Mucosa of descending colon (tissue), 3 donors: ENCODE results near the gene ZNF275. TPM values are rescaled to one million over a fixed set of nuclear protein-coding genes. Genes with fewer than 3 reads are reported as not detected.

Experiments used
- ATAC-seq: fragments of 200-7000 bp; cut with Tn5 transposase; one replicate; pipeline ENCODE4 v1.9.1; 2020; ENCODE audit warnings: mild to moderate bottlenecking, moderate library complexity
- DNase-seq, 3 donors: peaks; one replicate each; pipeline ENCODE4 v3.0.0-alpha.2; 2020
- H3K36me3 ChIP-seq: fragments of 200-600 bp; one replicate; pipeline ENCODE4 v1.8.0; 2021; ENCODE audit warnings: low read depth, mild to moderate bottlenecking
- H3K4me1 ChIP-seq: fragments of 200-600 bp; one replicate; pipeline ENCODE4 v1.8.0; 2021; ENCODE audit warnings: low read depth, mild to moderate bottlenecking
- H3K4me3 ChIP-seq: fragments of 200-600 bp; one replicate; pipeline ENCODE4 v1.8.0; 2021; ENCODE audit warnings: mild to moderate bottlenecking
- H3K9me3 ChIP-seq: fragments of 200-600 bp; one replicate; pipeline ENCODE4 v1.8.0; 2021; ENCODE audit warnings: mild to moderate bottlenecking
- intact Hi-C, 2 donors: fragments of 100-400 bp; cut with DNase I in 1 of 2; cut with micrococcal nuclease in 1 of 2; formaldehyde crosslinking; loops; one replicate each; pipeline versions ENCODE4 v1.11.0 to v1.11.1; 2022; cut with DNase I, micrococcal nuclease
- total RNA-seq, 3 donors: library from RNA; stranded (reverse); fragmentation: NEBNext Ultra II Directional in 2 of 3; extraction: Animal tissue kit (Norgen Biotek cat#: 25700) in 2 of 3; gene quantifications; one replicate each; pipeline versions ENCODE4 v1.2.1 to v1.2.4, GENCODE V29; 2021 to 2023
- TF ChIP-seq, protein P1 (sequence below): fragments of 200-600 bp; IDR thresholded peaks from one replicate; pipeline ENCODE4 v1.8.0; 2022; ENCODE audit warnings: antibody characterized with exemption, mild to moderate bottlenecking
- donor health status: DM: no; HTN: no; CAD: no; lungs with moderate emphysema.
- donor health status: DM: no; HTN: no; CAD: no.
- donor health status: DM: no; HTN: yes; CAD: no.

The ZNF275 gene
- total RNA-seq, 3 donors from 2014 or later = 5.2 to 10.0 (median 6.1) TPM

GRCh38 chrX:153395613-153396319, 61.8 kb downstream of the ZNF275 start:
- no peak overlapping the region for H3K4me3 ChIP-seq
- intact Hi-C loops = no loop called here
- no peaks in the 10 kb centered on the region for H3K36me3 ChIP-seq
- no peaks in the 10 kb centered on the region for H3K9me3 ChIP-seq
- TF ChIP-seq, protein P1, sequence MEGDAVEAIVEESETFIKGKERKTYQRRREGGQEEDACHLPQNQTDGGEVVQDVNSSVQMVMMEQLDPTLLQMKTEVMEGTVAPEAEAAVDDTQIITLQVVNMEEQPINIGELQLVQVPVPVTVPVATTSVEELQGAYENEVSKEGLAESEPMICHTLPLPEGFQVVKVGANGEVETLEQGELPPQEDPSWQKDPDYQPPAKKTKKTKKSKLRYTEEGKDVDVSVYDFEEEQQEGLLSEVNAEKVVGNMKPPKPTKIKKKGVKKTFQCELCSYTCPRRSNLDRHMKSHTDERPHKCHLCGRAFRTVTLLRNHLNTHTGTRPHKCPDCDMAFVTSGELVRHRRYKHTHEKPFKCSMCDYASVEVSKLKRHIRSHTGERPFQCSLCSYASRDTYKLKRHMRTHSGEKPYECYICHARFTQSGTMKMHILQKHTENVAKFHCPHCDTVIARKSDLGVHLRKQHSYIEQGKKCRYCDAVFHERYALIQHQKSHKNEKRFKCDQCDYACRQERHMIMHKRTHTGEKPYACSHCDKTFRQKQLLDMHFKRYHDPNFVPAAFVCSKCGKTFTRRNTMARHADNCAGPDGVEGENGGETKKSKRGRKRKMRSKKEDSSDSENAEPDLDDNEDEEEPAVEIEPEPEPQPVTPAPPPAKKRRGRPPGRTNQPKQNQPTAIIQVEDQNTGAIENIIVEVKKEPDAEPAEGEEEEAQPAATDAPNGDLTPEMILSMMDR = no peak
- ATAC-seq = no peak
- H3K4me1 ChIP-seq = no peaks in the 10 kb centered on the region
- peak in 1 of 3 donors; percentile 6 for DNase-seq

- ATAC-seq = no peak
- TF ChIP-seq, protein P1 = no peak
- no peak for DNase-seq
- H3K4me3 ChIP-seq = no peak overlapping the region
- no peaks in the 10 kb centered on the region for H3K4me1 ChIP-seq
- no peaks in the 10 kb centered on the region for H3K36me3 ChIP-seq
- intact Hi-C loops = no loop called here
- no peaks in the 10 kb centered on the region for H3K9me3 ChIP-seq
Observed at GRCh38 chrX:153396320-153397195, 62.6 kb downstream of the ZNF275 start.

GRCh38 chrX:153397256-153397960, 63.5 kb downstream of the ZNF275 start:
- DNase-seq (no peak), ATAC-seq (no peak)
- Histone ChIP-seq H3K9me3 (no peaks in the 10 kb centered on the region), H3K4me3 (no peak overlapping the region), H3K4me1 (no peaks in the 10 kb centered on the region), H3K36me3 (no peaks in the 10 kb centered on the region)
- intact Hi-C loops = no loop called here
- TF ChIP-seq, protein P1 = no peak

DNA sequence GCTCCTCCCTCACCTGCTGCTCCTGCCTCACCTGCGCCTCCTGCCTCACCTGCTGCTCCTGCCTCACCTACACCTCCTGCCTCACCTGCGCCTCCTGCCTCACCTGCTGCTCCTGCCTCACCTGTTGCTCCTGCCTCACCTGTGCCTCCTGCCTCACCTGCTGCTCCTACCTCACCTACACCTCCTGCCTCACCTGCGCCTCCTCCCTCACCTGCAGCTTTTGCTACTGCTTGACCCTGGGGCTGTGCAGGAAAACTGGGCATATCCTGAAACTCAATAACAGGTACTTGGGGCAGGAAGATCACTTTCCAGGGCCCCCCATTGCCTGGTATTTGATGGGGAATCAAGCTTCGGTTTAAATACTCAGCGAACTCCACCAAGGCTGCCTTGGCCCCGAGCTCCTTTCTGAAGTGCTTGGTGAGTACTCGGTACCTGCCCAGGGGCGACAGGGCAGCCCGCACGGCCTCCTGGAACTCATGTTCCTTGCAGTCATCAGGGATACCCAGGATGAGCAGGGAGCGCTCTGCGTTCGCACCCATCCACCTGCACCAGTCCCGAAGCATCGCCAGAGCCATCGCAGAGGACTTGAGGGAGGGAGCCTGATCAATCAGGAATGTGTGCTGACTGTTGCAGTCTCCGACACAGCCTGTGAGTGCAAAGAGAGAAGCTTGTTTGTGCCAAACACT, 64.5 kb downstream of the ZNF275 start:
- TF ChIP-seq, protein P1 = no peak
- intact Hi-C loops = no loop called here
- no peaks in the 10 kb centered on the region for H3K4me1 ChIP-seq
- ATAC-seq (no peak), DNase-seq (no peak)
- H3K36me3 ChIP-seq = no peaks in the 10 kb centered on the region
- H3K4me3 ChIP-seq = no peak overlapping the region
- H3K9me3 ChIP-seq = no peaks in the 10 kb centered on the region
